ENCODE measurements around the gene BTNL9. TPM values are rescaled to one million over a fixed set of nuclear protein-coding genes. Genes with fewer than 3 reads are reported as not detected.
"Not testable (repeated sequence)": the region's sequence is repeated elsewhere in the genome, so short reads cannot be mapped to it uniquely, and the experiment has no call there.

The BTNL9 gene
- polyA plus RNA-seq, 1 donor (not counting 4 experiments of a cell fraction or from before 2014, with no cell fraction given), result 0.07 TPM

DNA sequence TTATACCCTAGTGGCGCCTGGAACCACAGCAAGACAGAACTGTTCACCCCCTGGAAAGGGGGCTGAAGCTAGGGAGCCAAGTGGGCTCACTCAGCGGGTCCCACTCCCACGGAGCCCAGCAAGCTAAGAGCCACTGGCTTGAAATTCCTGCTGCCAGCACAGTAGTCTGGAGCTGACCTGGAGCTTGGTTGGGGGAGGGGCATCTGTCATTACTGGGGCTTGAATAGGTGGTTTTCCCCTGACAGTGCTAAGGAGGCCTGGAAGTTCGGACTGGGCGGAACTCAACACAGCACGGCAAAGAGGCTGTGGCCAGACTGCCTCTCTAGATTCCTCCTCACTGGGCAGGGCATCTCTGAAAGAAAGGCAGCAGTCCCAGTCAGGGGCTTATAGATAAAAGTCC is 31.9 kb upstream of the BTNL9 start:
- Histone ChIP-seq H3K9me3 (ENCODE audit: control insufficient read depth, low read depth, low read length) (no peaks in the 10 kb centered on the region), H2AFZ (ENCODE audit: control insufficient read depth, low read length) (no peak overlapping the region), H3K4me1 (ENCODE audit: control insufficient read depth, extremely low read depth, insufficient read depth, low read length) (no peaks in the 10 kb centered on the region), H3K27ac (ENCODE audit: control insufficient read depth, insufficient read depth, low read length) (no peak overlapping the region), H3K4me2 (ENCODE audit: control insufficient read depth, extremely low read depth, insufficient read depth, low read depth, low read length) (no peak overlapping the region), H3K4me3 (ENCODE audit: control insufficient read depth in 2 of 3, extremely low read depth in 1 of 3, insufficient read depth in 2 of 3, low read depth in 1 of 3, low read length in 3 of 3) (no peak overlapping the region), H3K36me3 (ENCODE audit: control insufficient read depth in 2 of 2, extremely low read depth in 1 of 2, insufficient read depth in 2 of 2, low read length in 2 of 2) (no peaks in the 10 kb centered on the region), H3K79me2 (ENCODE audit: control insufficient read depth, insufficient read depth, low read length) (no peaks in the 10 kb centered on the region), H3K9me1 (ENCODE audit: control insufficient read depth, extremely low read depth, insufficient read depth, low read length) (no peaks in the 10 kb centered on the region), H3K27me3 (ENCODE audit: control insufficient read depth, extremely low read depth, insufficient read depth, low read length) (no peaks in the 10 kb centered on the region), H4K20me1 (ENCODE audit: control insufficient read depth, extremely low read depth, insufficient read depth, low read length) (no peaks in the 10 kb centered on the region), H3K9ac (ENCODE audit: control insufficient read depth, extremely low read depth, insufficient read depth, low read length) (no peak overlapping the region)
- dilution Hi-C loops (cut with MboI; ENCODE audit: extremely low pct_ligation_motif_present, low sequenced_read_pairs), result no loop called here
- FAIRE-seq (no peak), DNase-seq (ENCODE audit: low read depth, low spot score) (no peak)
- TF ChIP-seq CTCF (optimal IDR thresholded peaks at IDR 0.05 in 1 of 3, IDR thresholded peaks at IDR 0.05 in 1 of 3, conservative IDR thresholded peaks at IDR 0.05 in 1 of 3; ENCODE audit: extremely low read depth in 1 of 3, insufficient read depth in 2 of 3, low read length in 3 of 3), result no peak
- no peak for TF ChIP-seq EZH2 (IDR thresholded peaks at IDR 0.05; ENCODE audit: low read length)

- H3K9ac ChIP-seq (ENCODE audit: control insufficient read depth, extremely low read depth, insufficient read depth, low read length); DNase-seq (ENCODE audit: low read depth, low spot score); H3K27ac ChIP-seq (ENCODE audit: control insufficient read depth, insufficient read depth, low read length); H3K4me3 ChIP-seq (ENCODE audit: control insufficient read depth in 2 of 3, extremely low read depth in 1 of 3, insufficient read depth in 2 of 3, low read depth in 1 of 3, low read length in 3 of 3); dilution Hi-C loops (cut with MboI; ENCODE audit: extremely low pct_ligation_motif_present, low sequenced_read_pairs); H3K9me1 ChIP-seq (ENCODE audit: control insufficient read depth, extremely low read depth, insufficient read depth, low read length); H3K79me2 ChIP-seq (ENCODE audit: control insufficient read depth, insufficient read depth, low read length); H3K9me3 ChIP-seq (ENCODE audit: control insufficient read depth, low read depth, low read length); H3K36me3 ChIP-seq (ENCODE audit: control insufficient read depth in 2 of 2, extremely low read depth in 1 of 2, insufficient read depth in 2 of 2, low read length in 2 of 2); H3K27me3 ChIP-seq (ENCODE audit: control insufficient read depth, extremely low read depth, insufficient read depth, low read length); H2AFZ ChIP-seq (ENCODE audit: control insufficient read depth, low read length); H4K20me1 ChIP-seq (ENCODE audit: control insufficient read depth, extremely low read depth, insufficient read depth, low read length); H3K4me2 ChIP-seq (ENCODE audit: control insufficient read depth, extremely low read depth, insufficient read depth, low read depth, low read length); H3K4me1 ChIP-seq (ENCODE audit: control insufficient read depth, extremely low read depth, insufficient read depth, low read length); FAIRE-seq: not testable (repeated sequence)
Observed at GRCh38 chr5:181010018-181010417, 30.0 kb upstream of the BTNL9 start.

DNA sequence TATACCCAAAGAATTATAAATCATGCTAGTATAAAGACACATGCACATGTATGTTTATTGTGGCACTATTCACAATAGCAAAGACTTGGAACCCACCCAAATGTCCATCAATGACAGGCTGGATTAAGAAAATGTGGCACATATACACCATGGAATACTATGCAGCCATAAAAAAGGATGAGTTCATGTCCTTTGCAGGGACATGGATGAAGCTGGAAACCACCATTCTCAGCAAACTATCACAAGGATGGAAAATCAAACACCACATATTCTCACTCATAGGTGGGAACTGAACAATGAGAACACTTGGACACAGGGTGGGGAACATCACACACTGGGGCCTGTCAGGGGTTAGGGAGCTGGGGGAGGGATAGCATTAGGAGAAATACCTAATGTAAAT is 25.4 kb upstream of the BTNL9 start:
- H3K27me3 ChIP-seq (ENCODE audit: control insufficient read depth, extremely low read depth, insufficient read depth, low read length); H3K9ac ChIP-seq (ENCODE audit: control insufficient read depth, extremely low read depth, insufficient read depth, low read length); H3K9me1 ChIP-seq (ENCODE audit: control insufficient read depth, extremely low read depth, insufficient read depth, low read length); H3K27ac ChIP-seq (ENCODE audit: control insufficient read depth, insufficient read depth, low read length); H3K9me3 ChIP-seq (ENCODE audit: control insufficient read depth, low read depth, low read length); FAIRE-seq; H2AFZ ChIP-seq (ENCODE audit: control insufficient read depth, low read length); H3K4me2 ChIP-seq (ENCODE audit: control insufficient read depth, extremely low read depth, insufficient read depth, low read depth, low read length); DNase-seq (ENCODE audit: low read depth, low spot score); H3K79me2 ChIP-seq (ENCODE audit: control insufficient read depth, insufficient read depth, low read length); dilution Hi-C loops (cut with MboI; ENCODE audit: extremely low pct_ligation_motif_present, low sequenced_read_pairs); H3K4me1 ChIP-seq (ENCODE audit: control insufficient read depth, extremely low read depth, insufficient read depth, low read length); H3K4me3 ChIP-seq (ENCODE audit: control insufficient read depth in 2 of 3, extremely low read depth in 1 of 3, insufficient read depth in 2 of 3, low read depth in 1 of 3, low read length in 3 of 3); H3K36me3 ChIP-seq (ENCODE audit: control insufficient read depth in 2 of 2, extremely low read depth in 1 of 2, insufficient read depth in 2 of 2, low read length in 2 of 2); H4K20me1 ChIP-seq (ENCODE audit: control insufficient read depth, extremely low read depth, insufficient read depth, low read length): not testable (repeated sequence)

- H3K4me2 ChIP-seq (ENCODE audit: control insufficient read depth, extremely low read depth, insufficient read depth, low read depth, low read length); DNase-seq (ENCODE audit: low read depth, low spot score); H3K4me3 ChIP-seq (ENCODE audit: control insufficient read depth in 2 of 3, extremely low read depth in 1 of 3, insufficient read depth in 2 of 3, low read depth in 1 of 3, low read length in 3 of 3); H3K27ac ChIP-seq (ENCODE audit: control insufficient read depth, insufficient read depth, low read length); H3K27me3 ChIP-seq (ENCODE audit: control insufficient read depth, extremely low read depth, insufficient read depth, low read length); dilution Hi-C loops (cut with MboI; ENCODE audit: extremely low pct_ligation_motif_present, low sequenced_read_pairs); H3K9ac ChIP-seq (ENCODE audit: control insufficient read depth, extremely low read depth, insufficient read depth, low read length); H2AFZ ChIP-seq (ENCODE audit: control insufficient read depth, low read length); FAIRE-seq; H3K79me2 ChIP-seq (ENCODE audit: control insufficient read depth, insufficient read depth, low read length); H3K4me1 ChIP-seq (ENCODE audit: control insufficient read depth, extremely low read depth, insufficient read depth, low read length); H3K9me1 ChIP-seq (ENCODE audit: control insufficient read depth, extremely low read depth, insufficient read depth, low read length); H3K9me3 ChIP-seq (ENCODE audit: control insufficient read depth, low read depth, low read length); H3K36me3 ChIP-seq (ENCODE audit: control insufficient read depth in 2 of 2, extremely low read depth in 1 of 2, insufficient read depth in 2 of 2, low read length in 2 of 2); H4K20me1 ChIP-seq (ENCODE audit: control insufficient read depth, extremely low read depth, insufficient read depth, low read length): not testable (repeated sequence)
Observed at GRCh38 chr5:181017448-181017847, 22.6 kb upstream of the BTNL9 start.
